B cell (primary cell): ENCODE data around the gene DCHS1. TPM values are rescaled to one million over a fixed set of nuclear protein-coding genes. Genes with fewer than 3 reads are reported as not detected.

ENCODE experiments used
- ATAC-seq: fragments of 200-7000 bp; cut with Tn5 transposase; one replicate; pipeline ENCODE4 v1.10.0; 2021; ENCODE audit warnings: low read depth, mild to moderate bottlenecking, moderate number of reproducible peaks, moderate library complexity
- CTCF ChIA-PET: fragments of 350-600 bp; sonication (Branson Sonifier 250); formaldehyde crosslinking; loops from one replicate; lab custom pipeline; 2021; ENCODE audit warnings: antibody characterized with exemption, inconsistent platforms; lab: Charles Lee
- POLR2A ChIA-PET: fragments of 350-600 bp; sonication (Branson Sonifier 250); formaldehyde crosslinking; loops from one replicate; lab custom pipeline; 2021; ENCODE audit warnings: antibody characterized with exemption; lab: Charles Lee
- DNase-seq: peaks from one replicate; pipeline ENCODE4 v3.0.0; 2013
- H2AFZ ChIP-seq: 2 replicates; pipeline ENCODE4 v1.6.1; 2012; ENCODE audit warnings: mild to moderate bottlenecking, low read depth, low read length; ENCODE audit not compliant: insufficient read depth, poor library complexity, severe bottlenecking
- H3K27ac ChIP-seq, 2 donors: 1 replicate in 1 of 2; 2 replicates in 1 of 2; pipeline ENCODE4 v1.5.1; 2012 to 2013; ENCODE audit warnings: low read length in 2 of 2, mild to moderate bottlenecking in 2 of 2, moderate library complexity in 1 of 2
- H3K27me3 ChIP-seq, 4 experiments: fragments of 200-600 bp in 1 of 4; sonication (generic) in 1 of 4; replicated peaks in 1 of 4; 1 replicate in 2 of 4; 2 replicates in 2 of 4; pipeline versions ENCODE4 v1.6.1 to v1.7.0; 2013 to 2016; ENCODE audit warnings: low read length in 3 of 4, mild to moderate bottlenecking in 2 of 4, mixed read lengths in 1 of 4, moderate library complexity in 1 of 4; ENCODE audit not compliant: insufficient read depth in 4 of 4, control insufficient read depth in 3 of 4; ENCODE audit errors: control extremely low read depth in 1 of 4
- H3K36me3 ChIP-seq, 2 experiments: replicated peaks in 1 of 2; 1 replicate in 1 of 2; 2 replicates in 1 of 2; pipeline versions ENCODE4 v1.6.1 to v1.7.1; 2013; ENCODE audit warnings: low read length in 1 of 2; ENCODE audit not compliant: insufficient read depth in 2 of 2, control insufficient read depth in 1 of 2; ENCODE audit errors: control extremely low read depth in 1 of 2, extremely low read depth in 1 of 2
- H3K4me1 ChIP-seq, 2 donors: fragments of 200-600 bp in 1 of 2; sonication (generic) in 1 of 2; 1 replicate in 1 of 2; 2 replicates in 1 of 2; pipeline versions ENCODE4 v1.5.1 to v1.6.1; 2013 to 2017; ENCODE audit warnings: low read length in 2 of 2; ENCODE audit not compliant: control insufficient read depth in 2 of 2, insufficient read depth in 2 of 2
- H3K4me2 ChIP-seq: replicated peaks from 2 replicates; pipeline ENCODE3; 2012; ENCODE audit warnings: mild to moderate bottlenecking, low read depth, low read length; ENCODE audit not compliant: poor library complexity, severe bottlenecking
- H3K4me3 ChIP-seq, 5 experiments: fragments of 200-600 bp in 1 of 5; sonication (generic) in 1 of 5; 1 replicate in 3 of 5; 2 replicates in 2 of 5; pipeline versions ENCODE4 v1.5.1 to v1.7.0; 2011 to 2016; ENCODE audit warnings: low read length in 4 of 5, mild to moderate bottlenecking in 4 of 5, low read depth in 2 of 5, control low read depth in 1 of 5, moderate library complexity in 1 of 5; ENCODE audit not compliant: insufficient read depth in 1 of 5; ENCODE audit errors: control extremely low read depth in 1 of 5, extremely low read depth in 1 of 5
- H3K79me2 ChIP-seq: fragments of 200-600 bp; sonication (generic); one replicate; pipeline ENCODE4 v1.6.0; 2016; ENCODE audit warnings: low read length; ENCODE audit not compliant: control insufficient read depth, insufficient read depth
- H3K9ac ChIP-seq: fragments of 200-600 bp; sonication (generic); 2 replicates; pipeline ENCODE4 v1.6.1; 2017; ENCODE audit warnings: mild to moderate bottlenecking, low read length, moderate library complexity
- H3K9me3 ChIP-seq, 3 donors: one replicate each; pipeline versions ENCODE4 v1.6.1 to v1.7.1; 2013; ENCODE audit warnings: low read length in 2 of 3; ENCODE audit not compliant: control insufficient read depth in 2 of 3, insufficient read depth in 1 of 3; ENCODE audit errors: control extremely low read depth in 1 of 3
- H4K20me1 ChIP-seq: 2 replicates; pipeline ENCODE4 v1.6.0; 2012; ENCODE audit warnings: mild to moderate bottlenecking, low read length; ENCODE audit not compliant: insufficient read depth, control insufficient read depth, poor library complexity, severe bottlenecking
- H3K27ac Mint-ChIP-seq: one replicate; pipeline ENCODE4 v1.8.0; 2021; ENCODE audit warnings: mixed read lengths
- H3K27me3 Mint-ChIP-seq: one replicate; pipeline ENCODE4 v1.8.0; 2021; ENCODE audit warnings: mixed read lengths
- H3K4me1 Mint-ChIP-seq: one replicate; pipeline ENCODE4 v1.8.0; 2021; ENCODE audit warnings: mixed read lengths
- H3K4me3 Mint-ChIP-seq: one replicate; pipeline ENCODE4 v1.8.0; 2021; ENCODE audit warnings: mixed read lengths
- H3K9me3 Mint-ChIP-seq: one replicate; pipeline ENCODE4 v1.8.0; 2022; ENCODE audit warnings: mixed read lengths; ENCODE audit not compliant: insufficient read depth
- EZH2 ChIP-seq: IDR thresholded peaks from 2 replicates; pipeline ENCODE4 v1.6.1; 2012; ENCODE audit warnings: borderline replicate concordance, low read depth, mild to moderate bottlenecking, moderate library complexity, low read length; ENCODE audit not compliant: insufficient read depth, poor library complexity, severe bottlenecking
- WGBS: methylation state at CpG from one replicate; pipeline ENCODE4 v1.1.5; 2013; ENCODE audit warnings: missing lambda C conversion rate; ENCODE audit not compliant: insufficient coverage; 5-methylcytosine and 5-hydroxymethylcytosine counted together
- intact Hi-C: fragments of 100-400 bp; cut with micrococcal nuclease; formaldehyde crosslinking; loops from one replicate; pipeline ENCODE4 v1.10.0; 2022
- polyA plus RNA-seq: library from polyadenylated mRNA; depleted of rRNA; stranded (reverse); fragments of >200 nt; gene quantifications from 2 replicates; pipeline ENCODE4 v1.2.3, GENCODE V29; 2012
- total RNA-seq, 2 donors: library from RNA; stranded (reverse); fragments of 120-200 nt in 1 of 2; gene quantifications; 1 replicate in 1 of 2; 2 replicates in 1 of 2; pipeline versions ENCODE4 v1.2.3 to v1.2.4, GENCODE V29; 2013 to 2022
- TF ChIP-seq, protein P1 (sequence below): fragments of 200-600 bp; IDR thresholded peaks from one replicate; pipeline ENCODE4 v1.8.0; 2022; ENCODE audit warnings: antibody characterized with exemption, mild to moderate bottlenecking

Gene DCHS1
- total and polyA plus RNA-seq, 2 donors (not counting 1 experiment from before 2014, with no cell fraction given) = 0.31 to 0.84 TPM

- Histone ChIP-seq H3K9ac (no peak overlapping the region), H3K27me3 (no peaks in the 10 kb centered on the region), H3K9me3 (no peaks in the 10 kb centered on the region), H3K4me2 (no peak overlapping the region), H3K79me2 (peaks cover 24% of the 10 kb centered on the region), H4K20me1 (no peaks in the 10 kb centered on the region), H2AFZ (no peak overlapping the region), H3K36me3 (peaks cover 0 to 5% of the 10 kb centered on the region in 2 experiments), H3K27ac (no peak overlapping the region), H3K4me3 (no peak overlapping the region), H3K4me1 (peaks cover 19 to 33% of the 10 kb centered on the region in 2 donors)
- Mint-ChIP-seq H3K4me1 (peaks cover 5% of the 10 kb centered on the region), H3K27me3 (no peaks in the 10 kb centered on the region), H3K4me3 (no peak overlapping the region), H3K9me3 (no peaks in the 10 kb centered on the region), H3K27ac (no peak overlapping the region)
- TF ChIP-seq, protein P1, sequence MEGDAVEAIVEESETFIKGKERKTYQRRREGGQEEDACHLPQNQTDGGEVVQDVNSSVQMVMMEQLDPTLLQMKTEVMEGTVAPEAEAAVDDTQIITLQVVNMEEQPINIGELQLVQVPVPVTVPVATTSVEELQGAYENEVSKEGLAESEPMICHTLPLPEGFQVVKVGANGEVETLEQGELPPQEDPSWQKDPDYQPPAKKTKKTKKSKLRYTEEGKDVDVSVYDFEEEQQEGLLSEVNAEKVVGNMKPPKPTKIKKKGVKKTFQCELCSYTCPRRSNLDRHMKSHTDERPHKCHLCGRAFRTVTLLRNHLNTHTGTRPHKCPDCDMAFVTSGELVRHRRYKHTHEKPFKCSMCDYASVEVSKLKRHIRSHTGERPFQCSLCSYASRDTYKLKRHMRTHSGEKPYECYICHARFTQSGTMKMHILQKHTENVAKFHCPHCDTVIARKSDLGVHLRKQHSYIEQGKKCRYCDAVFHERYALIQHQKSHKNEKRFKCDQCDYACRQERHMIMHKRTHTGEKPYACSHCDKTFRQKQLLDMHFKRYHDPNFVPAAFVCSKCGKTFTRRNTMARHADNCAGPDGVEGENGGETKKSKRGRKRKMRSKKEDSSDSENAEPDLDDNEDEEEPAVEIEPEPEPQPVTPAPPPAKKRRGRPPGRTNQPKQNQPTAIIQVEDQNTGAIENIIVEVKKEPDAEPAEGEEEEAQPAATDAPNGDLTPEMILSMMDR = no peak
- no peak for TF ChIP-seq EZH2
- CTCF ChIA-PET = interaction anchor here (0.9 to 2.3 kb wide), 3 partner anchors 9 to 134 kb away, joined by 4 to 12 read pairs (median 12); partner anchors contain the start of gene TAF10
- intact Hi-C loops = no loop called here
- WGBS = 95% methylated on average over 16 of the region's 16 CpGs
- DNase-seq (no peak), ATAC-seq (no peak)
- POLR2A ChIA-PET = interaction anchor here (1.1 to 2.1 kb wide), 4 partner anchors 9 to 140 kb away, joined by 4 to 7 read pairs (median 6); partner anchors contain the start of genes ARFIP2, TAF10 and TIMM10B
These were observed 33.8 kb downstream of the DCHS1 start for GRCh38 chr11:6621711-6622211.

DNA sequence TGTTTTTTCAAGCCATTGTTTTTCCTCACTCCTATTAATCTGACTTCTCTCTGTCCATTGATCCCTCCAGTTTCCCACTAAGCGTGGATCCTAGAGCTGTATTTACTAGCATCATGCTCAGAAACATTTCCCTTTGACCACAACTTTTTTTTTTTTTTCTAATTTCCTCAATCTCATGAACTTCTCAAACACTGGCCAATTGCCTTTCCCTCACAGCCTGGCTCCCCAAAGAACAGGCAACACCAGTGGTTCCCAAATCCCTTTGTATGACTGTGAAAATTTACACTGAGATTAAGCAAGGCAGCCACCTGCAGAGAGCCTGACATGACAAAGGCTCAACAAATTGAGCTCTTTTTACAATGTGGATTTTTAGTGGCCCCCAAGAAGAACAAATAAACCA, 35.0 kb downstream of the DCHS1 start:
- H3K9me3 Mint-ChIP-seq = no peaks in the 10 kb centered on the region
- intact Hi-C loops = no loop called here
- H3K4me2 ChIP-seq = no peak overlapping the region
- no peak overlapping the region for H2AFZ ChIP-seq
- no peak overlapping the region for H3K9ac ChIP-seq
- H3K4me1 ChIP-seq = peaks cover 19 to 33% of the 10 kb centered on the region in 2 donors
- no peak overlapping the region for H3K4me3 Mint-ChIP-seq
- no peak for DNase-seq
- 83% methylated on average over 1 of the region's 1 CpG for WGBS
- TF ChIP-seq, protein P1 = no peak
- no peak for TF ChIP-seq EZH2
- POLR2A ChIA-PET = interaction anchor here (1.9 to 2.1 kb wide), 2 partner anchors 9 to 13 kb away, joined by 6 to 7 read pairs; partner anchors contain the start of gene TAF10
- no peaks in the 10 kb centered on the region for H3K27me3 Mint-ChIP-seq
- H3K4me3 ChIP-seq = no peak overlapping the region
- no peak for ATAC-seq
- H3K4me1 Mint-ChIP-seq = peaks cover 8% of the 10 kb centered on the region
- no peaks in the 10 kb centered on the region for H3K9me3 ChIP-seq
- H3K79me2 ChIP-seq = peaks cover 34% of the 10 kb centered on the region
- H3K27ac ChIP-seq = peak overlapping the region in 1 of 2 donors; percentile 94
- H3K36me3 ChIP-seq = peaks cover 0 to 15% of the 10 kb centered on the region in 2 experiments
- no peaks in the 10 kb centered on the region for H3K27me3 ChIP-seq
- CTCF ChIA-PET = interaction anchor here (0.7 to 4.4 kb wide), 5 partner anchors 8 to 241 kb away, joined by 3 to 28 read pairs (median 12); partner anchors contain the start of genes ILK and TAF10
- H3K27ac Mint-ChIP-seq = no peak overlapping the region
- no peaks in the 10 kb centered on the region for H4K20me1 ChIP-seq
